ENCODE results near the gene UVRAG. TPM values are rescaled to one million over a fixed set of nuclear protein-coding genes. Genes with fewer than 3 reads are reported as not detected.
"Not testable (repeated sequence)": the region's sequence is repeated elsewhere in the genome, so short reads cannot be mapped to it uniquely, and the experiment has no call there.

Gene UVRAG
- total RNA-seq, 1 donor from 2014 or later: 38.1 TPM

DNA sequence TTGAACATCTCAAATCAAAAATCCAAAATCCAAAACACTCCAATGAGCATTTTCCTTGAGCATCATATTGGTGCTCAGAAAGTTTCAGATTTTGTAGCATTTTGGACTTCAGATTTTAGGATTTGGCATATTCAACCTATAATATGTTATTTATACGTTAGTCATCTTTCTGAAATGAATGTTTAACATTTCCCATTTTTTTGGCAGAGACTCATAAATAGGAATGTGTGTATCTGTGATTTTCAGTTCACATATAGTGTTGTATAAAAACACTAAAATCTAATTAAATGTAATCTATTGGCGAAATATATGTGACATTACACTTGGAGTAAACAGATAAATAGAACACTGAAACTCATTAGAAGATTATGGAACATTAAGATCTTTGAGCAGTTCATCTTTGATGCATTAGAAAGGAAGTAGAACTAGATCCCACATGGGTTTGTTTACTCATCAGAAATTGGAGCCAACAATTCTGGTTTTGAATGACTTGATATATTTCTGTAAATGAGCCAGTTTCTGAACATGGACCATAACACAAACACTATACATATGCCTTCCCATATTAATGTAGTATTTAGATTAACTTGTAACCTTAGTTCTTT is 153.1 kb downstream of the UVRAG start:
- DNase-seq: no peak

DNA sequence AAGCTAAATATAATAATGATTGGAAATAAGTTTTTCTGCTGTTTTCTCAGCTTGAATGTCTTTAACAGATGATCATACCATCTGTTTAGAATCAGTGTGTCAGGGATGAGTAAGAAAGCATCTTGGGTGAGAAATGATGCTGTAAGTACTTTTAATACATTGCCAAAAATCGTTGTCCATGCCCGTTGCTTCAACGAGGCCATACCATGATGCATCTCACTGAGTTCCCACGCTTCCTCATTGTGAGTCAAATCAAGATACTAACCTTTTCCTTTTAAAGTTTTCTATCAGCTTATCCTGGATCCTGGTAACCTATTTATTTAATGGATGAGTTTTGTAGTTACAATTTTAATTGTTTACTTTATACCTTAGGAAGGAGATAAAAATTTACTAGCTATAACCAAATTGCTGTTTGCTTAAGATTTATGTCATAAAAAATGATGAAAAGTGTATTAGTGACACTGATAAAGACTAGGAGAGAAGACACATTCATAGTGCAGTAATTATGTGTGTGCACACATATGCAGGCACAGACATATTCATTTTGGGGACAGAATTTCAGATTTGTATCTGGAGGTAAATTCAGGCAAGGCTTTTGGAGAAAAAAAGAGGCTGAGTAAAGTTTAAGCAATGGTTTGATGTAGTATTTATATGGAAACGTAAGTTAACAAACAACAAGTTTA is 154.8 kb downstream of the UVRAG start:
- DNase-seq: no peak

DNA sequence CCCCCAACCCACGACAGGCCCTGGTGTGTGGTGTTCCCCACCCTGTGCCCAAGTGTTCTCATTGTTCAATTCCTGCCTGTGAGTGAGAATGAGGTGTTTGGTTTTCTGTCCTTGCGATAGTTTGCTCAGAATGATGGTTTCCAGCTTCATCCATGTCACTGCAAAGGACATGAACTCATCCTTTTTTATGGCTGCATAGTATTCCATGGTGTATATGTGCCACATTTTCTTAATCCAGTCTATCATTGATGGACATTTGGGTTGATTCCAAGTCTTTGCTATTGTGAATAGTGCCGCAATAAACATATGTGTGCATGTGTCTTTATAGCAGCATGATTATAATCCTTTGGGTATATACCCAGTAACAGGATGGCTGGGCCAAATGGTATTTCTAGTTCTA is 158.7 kb downstream of the UVRAG start:
- DNase-seq: not testable (repeated sequence)

DNA sequence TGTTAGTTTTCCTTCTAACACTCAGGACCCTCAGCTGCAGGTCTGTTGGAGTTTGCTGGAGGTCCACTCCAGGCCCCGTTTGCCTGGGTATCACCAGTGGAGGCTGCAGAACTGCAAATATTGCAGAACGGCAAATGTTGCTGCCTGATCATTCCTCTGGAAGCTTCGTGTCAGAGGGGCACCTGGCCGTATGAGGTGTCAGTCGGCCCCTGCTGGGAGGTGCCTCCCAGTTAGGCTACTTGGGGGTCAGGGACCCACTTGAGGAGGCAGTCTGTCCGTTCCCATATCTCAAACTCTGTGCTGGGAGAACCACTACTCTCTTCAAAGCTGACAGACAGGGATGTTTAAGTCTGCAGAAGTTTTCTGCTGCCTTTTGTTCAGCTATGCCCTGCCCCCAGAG is 164.1 kb downstream of the UVRAG start:
- not testable (repeated sequence) for DNase-seq

DNA sequence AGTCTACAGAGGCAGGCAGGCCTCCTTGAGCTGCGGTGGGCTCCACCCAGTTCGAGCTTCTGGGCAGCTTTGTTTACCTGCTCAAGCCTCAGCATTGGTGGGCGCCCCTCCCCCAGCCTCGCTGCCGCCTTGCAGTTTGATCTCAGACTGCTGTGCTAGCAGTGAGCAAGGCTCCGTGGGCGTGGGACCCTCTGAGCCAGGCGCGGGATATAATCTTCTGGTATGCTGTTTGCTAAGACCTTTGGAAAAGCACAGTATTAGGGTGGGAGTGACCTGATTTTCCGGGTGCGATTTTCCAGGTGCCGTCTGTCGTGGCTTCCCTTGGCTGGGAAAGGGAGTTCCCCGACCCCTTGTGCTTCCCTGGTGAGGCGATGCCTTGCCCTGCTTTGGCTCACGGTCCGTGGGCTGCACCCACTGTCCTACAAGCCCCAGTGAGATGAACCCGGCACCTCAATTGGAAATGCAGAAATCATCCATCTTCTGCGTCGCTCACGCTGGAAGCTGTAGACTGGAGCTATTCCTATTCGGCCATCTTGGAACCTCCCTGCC is 164.5 kb downstream of the UVRAG start:
- not testable (repeated sequence) for DNase-seq

DNA sequence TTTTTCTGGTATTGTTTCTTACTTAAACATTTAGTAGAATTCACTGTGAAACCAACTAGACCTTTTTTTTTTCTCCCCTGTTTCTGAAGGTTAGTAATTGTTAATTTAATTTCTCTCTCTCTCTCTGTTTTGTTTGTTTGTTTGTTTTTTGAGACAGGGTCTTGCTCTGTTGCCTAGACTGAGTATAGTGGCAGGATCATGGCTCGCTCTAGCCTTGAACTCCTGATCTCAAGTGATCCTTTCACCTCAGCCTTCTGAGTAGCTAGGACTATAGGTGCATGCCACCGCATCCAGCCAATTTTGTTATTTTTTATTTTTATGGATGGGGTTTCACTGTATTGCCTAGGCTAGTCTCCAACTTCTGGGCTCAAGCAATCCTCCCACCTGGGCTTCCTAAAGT is 165.0 kb downstream of the UVRAG start:
- DNase-seq: no peak

DNA sequence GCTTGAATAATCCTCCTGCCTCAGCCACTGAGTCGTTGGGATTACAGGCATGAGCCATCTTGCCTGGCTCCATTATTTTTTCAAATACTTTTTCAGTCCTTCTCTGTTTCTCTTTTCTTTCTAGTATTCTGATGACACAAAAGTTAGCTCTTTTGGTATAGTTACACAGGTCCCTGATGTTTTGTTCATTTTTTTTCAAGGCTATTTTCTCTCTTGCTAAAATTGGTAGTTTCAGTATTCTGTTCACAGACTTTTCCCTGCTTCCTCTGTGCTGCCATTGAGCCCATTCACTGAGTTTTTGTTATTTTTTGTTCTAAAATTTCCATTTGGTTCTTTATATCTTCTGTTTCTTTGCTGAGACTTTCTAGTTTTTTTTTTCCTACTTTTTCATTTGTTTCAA is 166.5 kb downstream of the UVRAG start:
- DNase-seq: no peak

DNA sequence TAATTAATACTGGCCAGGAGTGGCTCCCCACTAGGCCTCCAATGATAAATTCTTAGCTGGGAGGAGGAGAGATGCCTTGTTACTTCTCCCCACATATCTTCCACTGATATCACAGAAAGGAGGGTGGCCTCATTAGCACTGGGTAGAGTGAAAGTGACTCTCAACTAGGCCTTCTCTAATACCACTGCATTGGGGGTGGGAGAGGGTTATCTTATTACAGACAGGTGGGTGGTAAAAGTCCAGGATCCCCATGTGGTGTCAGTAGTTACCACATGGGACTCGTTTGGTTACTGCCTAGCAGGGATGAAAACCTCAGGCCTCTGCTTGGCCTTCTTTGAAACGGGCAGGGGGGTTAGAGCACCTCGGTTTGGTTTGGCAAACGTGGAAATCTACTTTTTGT is 167.3 kb downstream of the UVRAG start:
- DNase-seq: no peak

GRCh38 chr11:75986966-75987365 is 172.0 kb downstream of the UVRAG start:
- DNase-seq: no peak

GRCh38 chr11:75993126-75993525 is 178.1 kb downstream of the UVRAG start:
- no peak for DNase-seq

- no peak for DNase-seq
These were observed 179.6 kb downstream of the UVRAG start for GRCh38 chr11:75994616-75995015.

- DNase-seq: no peak
These were observed 181.8 kb downstream of the UVRAG start for GRCh38 chr11:75996523-75997442.

DNA sequence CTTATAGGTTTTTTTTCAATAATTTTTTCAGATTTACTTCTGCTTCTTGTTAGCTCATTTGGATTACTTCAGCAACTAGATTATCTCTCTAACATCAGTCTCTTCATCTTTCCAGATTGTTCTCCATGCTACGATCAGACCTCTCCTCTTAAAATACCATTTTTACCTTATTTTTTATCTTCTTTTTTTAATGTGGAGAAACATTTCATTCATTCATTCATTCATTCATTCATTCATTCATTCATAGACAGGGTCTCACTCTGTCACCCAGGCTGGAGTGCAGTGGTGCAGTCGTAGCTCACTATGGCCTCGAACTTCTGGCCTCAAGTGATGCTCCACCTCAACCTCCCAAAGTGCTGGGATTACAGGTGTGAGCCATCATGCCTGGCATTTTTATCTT is 189.4 kb downstream of the UVRAG start:
- DNase-seq: no peak

DNA sequence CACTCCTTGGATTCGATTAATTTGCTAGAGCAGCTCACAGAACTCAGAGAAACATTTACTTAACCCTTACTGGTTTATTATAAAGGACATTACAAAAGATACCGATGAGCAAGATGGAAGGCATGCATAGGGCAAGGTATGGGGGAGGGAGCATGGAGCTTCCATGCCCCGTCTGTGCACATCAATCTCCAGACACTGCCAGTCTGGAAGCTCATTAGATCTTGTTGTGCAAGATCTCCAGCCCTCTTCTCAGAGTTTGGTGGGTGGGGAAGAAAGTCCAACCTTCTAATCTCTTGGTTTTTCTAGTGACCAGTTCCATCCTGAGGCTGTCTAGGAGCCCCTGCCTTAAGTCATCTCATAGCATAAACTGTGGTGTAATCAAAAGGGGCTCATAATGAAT is 190.7 kb downstream of the UVRAG start:
- DNase-seq: no peak

DNA sequence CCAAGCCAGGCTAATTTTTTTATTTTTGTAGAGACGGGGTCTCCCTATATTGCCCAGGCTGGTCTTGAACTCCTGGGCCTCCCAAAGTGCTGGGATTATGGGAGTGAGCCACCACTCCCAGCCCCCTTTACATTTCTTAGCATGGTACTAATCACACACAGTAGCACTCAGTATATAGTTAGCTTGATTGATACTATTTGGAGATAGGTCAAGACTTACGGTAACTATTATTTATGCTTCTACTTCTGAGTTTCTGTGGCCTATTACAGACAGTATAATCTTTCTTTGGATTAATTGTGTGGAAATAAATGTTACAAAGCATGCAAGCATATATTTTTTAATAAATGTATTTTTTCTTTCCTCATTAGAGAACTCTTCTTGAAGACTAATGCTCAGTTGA is 192.2 kb downstream of the UVRAG start:
- DNase-seq: no peak

GRCh38 chr11:76008474-76008873 is 193.5 kb downstream of the UVRAG start:
- DNase-seq: no peak

- no peak for DNase-seq
These were observed 195.0 kb downstream of the UVRAG start for GRCh38 chr11:76010051-76010450.

GRCh38 chr11:76013526-76013925 is 198.5 kb downstream of the UVRAG start:
- no peak for DNase-seq

DNA sequence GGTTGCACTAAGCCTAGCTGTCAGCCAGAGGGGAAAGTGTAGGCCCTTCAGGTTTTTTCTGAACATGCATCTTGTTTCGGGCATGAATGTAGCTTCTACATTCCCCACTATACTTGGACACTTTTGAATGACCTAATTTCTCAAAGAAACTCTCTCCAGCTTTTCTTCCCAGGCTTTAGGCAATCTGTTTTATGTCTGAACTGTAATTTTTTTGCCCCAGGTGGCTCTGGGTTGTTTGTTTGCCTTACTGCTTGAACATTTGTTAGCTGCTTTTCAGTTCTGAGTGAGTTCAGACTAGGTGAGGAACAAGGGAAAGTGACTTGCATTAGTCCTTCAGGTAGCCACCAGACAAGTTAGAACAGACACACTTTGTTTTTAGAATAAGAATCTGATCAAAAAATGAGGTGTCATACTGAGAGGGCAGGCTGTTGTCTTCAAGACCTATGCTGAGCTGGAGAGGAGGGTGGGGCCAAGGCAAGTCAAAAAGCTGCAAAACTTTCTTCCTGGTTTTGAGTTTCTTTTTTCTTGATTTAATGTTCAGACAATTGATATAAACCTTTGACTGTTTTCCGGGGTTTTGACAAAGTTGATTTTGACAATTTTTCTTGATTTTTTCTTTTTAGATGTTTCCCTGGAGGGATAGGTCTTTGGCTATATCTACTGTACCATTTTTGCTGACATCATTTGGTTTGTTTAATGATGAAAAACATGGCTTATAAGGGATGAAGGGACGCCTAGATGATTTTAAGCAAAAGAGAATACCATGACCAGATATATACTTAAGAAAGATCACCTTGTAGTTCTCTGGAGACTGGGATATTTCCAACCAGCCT is 208.4 kb downstream of the UVRAG start:
- no peak for DNase-seq

DNA sequence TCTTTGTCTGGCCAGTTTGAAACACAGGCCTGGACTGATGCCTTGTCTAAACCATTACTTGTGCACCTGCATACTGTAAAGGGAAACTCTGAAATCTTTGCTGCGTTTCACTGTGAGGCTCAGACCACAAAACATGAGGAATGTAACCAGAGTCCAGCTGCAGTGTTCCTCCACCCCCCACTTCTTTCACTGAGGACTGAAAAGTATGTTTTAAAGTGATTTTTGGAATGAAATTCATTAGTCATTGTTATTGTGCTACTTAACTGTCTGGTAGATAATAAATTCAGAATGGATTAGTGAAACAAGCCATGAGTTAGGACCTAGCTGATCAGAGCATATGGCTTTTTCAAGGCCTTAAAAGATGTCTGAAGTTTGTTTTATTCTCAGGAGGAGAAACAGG is 210.1 kb downstream of the UVRAG start:
- DNase-seq: no peak

DNA sequence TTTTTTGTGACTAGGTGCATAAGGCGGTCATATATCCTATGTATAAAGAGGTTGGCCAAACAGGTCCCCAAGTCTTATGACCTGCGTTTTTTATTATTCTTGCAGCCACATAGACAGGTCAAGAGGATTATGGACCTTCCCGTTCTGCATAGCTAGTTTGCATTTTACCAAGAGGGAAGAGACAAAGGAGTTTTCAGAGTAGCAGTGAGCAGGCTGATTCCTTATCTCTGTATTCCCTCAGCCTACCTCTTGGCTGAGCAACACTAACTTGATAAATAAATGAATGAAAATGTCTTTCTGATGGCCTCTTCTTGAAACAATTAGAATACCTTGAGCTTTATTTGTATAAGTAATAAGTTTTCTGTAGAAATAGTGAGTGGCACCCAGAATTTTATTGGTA is 210.8 kb downstream of the UVRAG start:
- DNase-seq: no peak

GRCh38 chr11:76026281-76026680 is 211.3 kb downstream of the UVRAG start:
- DNase-seq: no peak
